Sigmoid colon (tissue), 7 donors: ENCODE results near the gene VAV3. TPM values are rescaled to one million over a fixed set of nuclear protein-coding genes. Genes with fewer than 3 reads are reported as not detected.

Source experiments
- DNase-seq: peaks from one replicate; pipeline ENCODE4 v3.0.0-alpha.2; 2019
- H3K27ac ChIP-seq, 4 donors: fragments of 200-600 bp; sonication (generic); one replicate each; pipeline ENCODE4 v1.5.1; 2016 to 2019; ENCODE audit warnings: mild to moderate bottlenecking in 1 of 4
- H3K27me3 ChIP-seq, 3 donors: fragments of 200-600 bp; sonication (generic); one replicate each; pipeline ENCODE4 v1.5.1; 2019; ENCODE audit warnings: mild to moderate bottlenecking in 1 of 3
- H3K36me3 ChIP-seq, 4 donors: fragments of 200-600 bp; sonication (generic); one replicate each; pipeline ENCODE4 v1.5.1; 2016 to 2019
- H3K4me1 ChIP-seq, 4 donors: fragments of 200-600 bp; sonication (generic); one replicate each; pipeline ENCODE4 v1.5.1; 2017 to 2019
- H3K4me3 ChIP-seq, 4 donors: fragments of 200-600 bp; sonication (generic); one replicate each; pipeline ENCODE4 v1.5.1; 2017 to 2019; ENCODE audit warnings: mild to moderate bottlenecking in 2 of 4, moderate library complexity in 1 of 4
- H3K9me3 ChIP-seq, 4 donors: fragments of 200-600 bp in 3 of 4; sonication (generic) in 3 of 4; one replicate each; pipeline versions ENCODE4 v1.5.1 to v1.6.1; 2013 to 2019
- CTCF ChIP-seq, 4 experiments: fragments of 450-650 bp in 3 of 4; fragments of 200-600 bp in 1 of 4; IDR thresholded peaks; one replicate each; pipeline ENCODE4 v1.5.1; 2016 to 2019; ENCODE audit warnings: antibody characterized with exemption in 4 of 4, mild to moderate bottlenecking in 3 of 4, moderate library complexity in 2 of 4
- EP300 ChIP-seq, 4 donors: sonication (generic); formaldehyde crosslinking; IDR thresholded peaks; one replicate each; pipeline ENCODE4 v1.6.1; 2017; ENCODE audit warnings: antibody characterized with exemption in 4 of 4
- POLR2A ChIP-seq, 2 donors: fragments of 450-650 bp; IDR thresholded peaks; one replicate each; pipeline ENCODE4 v1.6.1; 2016; ENCODE audit warnings: antibody characterized with exemption in 2 of 2, mild to moderate bottlenecking in 2 of 2, moderate library complexity in 2 of 2
- POLR2AphosphoS5 ChIP-seq, 4 donors: sonication (generic); formaldehyde crosslinking; IDR thresholded peaks; one replicate each; pipeline ENCODE4 v1.6.1; 2017; ENCODE audit warnings: antibody characterized with exemption in 4 of 4
- WGBS, 2 donors: extraction: QIAGEN DNeasy Blood & Tissue Kit; methylation state at CpG; one replicate each; pipeline ENCODE4 v1.1.7; 2013; 5-methylcytosine and 5-hydroxymethylcytosine counted together
- intact Hi-C: fragments of 100-400 bp; cut with DNase I; formaldehyde crosslinking; loops from one replicate; pipeline ENCODE4 v1.15.1; 2023
- polyA plus RNA-seq, 3 donors: library from polyadenylated mRNA; stranded (reverse); fragments of 200-250 nt; gene quantifications; one replicate each; pipeline ENCODE4 v1.2.3, GENCODE V29; 2013
- total RNA-seq, 4 donors: library from RNA; depleted of rRNA; stranded (reverse); fragments of >200 nt; gene quantifications; one replicate each; pipeline ENCODE4 v1.1.0, GENCODE V29; 2016
- donor health status: healthy with polysubstance abuse.
- donor health status: Bipolar disorder and iron deficiency.
- donor health status: healthy.

The VAV3 gene
- total and polyA plus RNA-seq, 7 donors: 3.5 to 72.1 (median 17.3) TPM

GRCh38 chr1:107802654-107803053 is 162.3 kb downstream of the VAV3 start:
- Histone ChIP-seq H3K4me1 (no peaks in the 10 kb centered on the region), H3K4me3 (no peak overlapping the region), H3K9me3 (no peaks in the 10 kb centered on the region), H3K27me3 (no peaks in the 10 kb centered on the region), H3K36me3 (no peaks in the 10 kb centered on the region), H3K27ac (no peak overlapping the region)
- TF ChIP-seq EP300 (IDR thresholded peaks at IDR 0.05) (no peak), CTCF (IDR thresholded peaks at IDR 0.05) (no peak), POLR2A (IDR thresholded peaks at IDR 0.05) (no peak), POLR2AphosphoS5 (IDR thresholded peaks at IDR 0.05) (no peak)
- intact Hi-C loops: no loop called here
- WGBS, 2 donors: 87 to 93% methylated on average over 1 of the region's 1 CpG
- no peak for DNase-seq

- H3K9me3 ChIP-seq: no peaks in the 10 kb centered on the region
- H3K27ac ChIP-seq: no peak overlapping the region
- H3K4me1 ChIP-seq: no peaks in the 10 kb centered on the region
- H3K4me3 ChIP-seq: no peak overlapping the region
- intact Hi-C loops: no loop called here
- no peaks in the 10 kb centered on the region for H3K36me3 ChIP-seq
- no peaks in the 10 kb centered on the region for H3K27me3 ChIP-seq
- no peak for TF ChIP-seq POLR2A (IDR thresholded peaks at IDR 0.05)
- no peak for DNase-seq
- 84 to 92% methylated on average over 2 of the region's 2 CpGs for WGBS, 2 donors
These were observed 169.0 kb downstream of the VAV3 start for GRCh38 chr1:107795994-107796393.

DNA sequence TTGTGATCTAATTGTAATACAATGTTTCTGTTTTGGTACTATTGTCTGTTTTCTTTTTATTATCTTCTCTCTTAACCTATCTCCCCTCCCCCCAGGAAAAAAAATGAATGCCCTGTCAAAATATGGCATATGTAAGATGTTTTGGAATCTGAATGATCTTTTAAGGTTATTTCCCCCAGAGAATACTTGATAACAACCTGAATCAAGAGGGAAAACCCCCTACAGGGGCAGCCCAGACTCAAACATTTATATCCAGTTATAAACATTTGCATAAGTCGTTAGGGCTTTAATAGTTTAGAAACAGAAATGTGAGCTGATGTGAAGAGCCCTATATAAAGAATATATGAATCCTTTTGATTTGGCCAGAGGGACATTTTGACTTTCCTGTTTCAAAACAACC is 169.5 kb downstream of the VAV3 start:
- Histone ChIP-seq H3K27ac (no peak overlapping the region), H3K4me1 (no peaks in the 10 kb centered on the region), H3K36me3 (no peaks in the 10 kb centered on the region), H3K27me3 (no peaks in the 10 kb centered on the region), H3K4me3 (no peak overlapping the region), H3K9me3 (no peaks in the 10 kb centered on the region)
- WGBS, 2 donors: 15 to 24% methylated on average over 1 of the region's 1 CpG
- TF ChIP-seq EP300 (IDR thresholded peaks at IDR 0.05): no peak
- TF ChIP-seq CTCF (IDR thresholded peaks at IDR 0.05): no peak
- TF ChIP-seq POLR2AphosphoS5 (IDR thresholded peaks at IDR 0.05): no peak
- no peak for TF ChIP-seq POLR2A (IDR thresholded peaks at IDR 0.05)
- intact Hi-C loops: no loop called here
- DNase-seq: no peak

DNA sequence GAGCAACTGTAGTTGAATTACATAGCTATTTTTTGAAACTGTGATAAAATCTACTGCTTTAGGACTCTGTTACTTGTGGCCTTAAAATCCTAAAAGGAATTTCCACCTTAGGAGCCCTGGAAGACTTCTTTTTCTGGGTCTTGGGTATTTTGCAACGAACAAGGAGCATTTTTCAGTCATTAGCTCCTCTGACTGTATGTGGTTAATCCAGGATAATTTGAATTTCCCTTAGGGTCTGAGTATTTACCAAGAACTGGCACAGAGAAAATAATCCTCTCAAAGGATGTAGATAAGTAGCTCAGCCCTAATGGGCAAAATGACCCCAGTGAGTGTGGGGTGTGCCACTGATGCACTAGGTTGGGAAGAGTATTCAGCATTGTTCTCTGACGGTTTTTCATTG is 170.4 kb downstream of the VAV3 start:
- Histone ChIP-seq H3K9me3 (no peaks in the 10 kb centered on the region), H3K27ac (no peak overlapping the region), H3K4me3 (no peak overlapping the region), H3K4me1 (no peaks in the 10 kb centered on the region), H3K36me3 (no peaks in the 10 kb centered on the region), H3K27me3 (no peaks in the 10 kb centered on the region)
- DNase-seq: no peak
- 57 to 79% methylated on average over 2 of the region's 2 CpGs for WGBS, 2 donors
- TF ChIP-seq POLR2AphosphoS5 (IDR thresholded peaks at IDR 0.05) (no peak), POLR2A (IDR thresholded peaks at IDR 0.05) (no peak), CTCF (IDR thresholded peaks at IDR 0.05) (no peak), EP300 (IDR thresholded peaks at IDR 0.05) (no peak)
- intact Hi-C loops: no loop called here

DNA sequence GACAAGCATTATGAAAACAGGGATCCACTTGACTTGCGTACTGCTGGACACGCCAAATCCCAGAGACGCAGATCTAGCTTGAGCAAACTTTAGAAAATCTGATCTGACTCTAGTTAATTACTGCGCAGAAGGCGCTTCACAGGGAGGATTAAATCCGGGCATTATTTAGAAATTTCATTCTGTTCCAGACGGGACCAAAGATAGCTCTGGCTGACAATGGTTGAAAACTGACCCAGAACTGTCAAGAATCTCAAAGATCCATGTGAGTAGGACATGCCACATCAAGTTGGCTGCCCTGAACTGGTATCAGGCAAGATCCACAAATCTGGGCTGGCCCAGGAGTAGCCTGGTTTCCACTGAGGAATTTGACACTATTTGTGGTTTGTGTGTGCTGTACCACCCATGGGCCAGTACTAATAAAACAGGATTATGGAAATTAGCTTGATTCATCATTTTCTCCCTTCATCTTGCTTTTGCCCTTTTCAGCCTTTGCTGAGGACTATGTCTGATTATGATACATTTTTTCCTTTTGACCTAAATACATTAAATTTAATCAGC is 171.0 kb downstream of the VAV3 start:
- no peak for DNase-seq
- no peak overlapping the region for H3K27ac ChIP-seq
- H3K27me3 ChIP-seq: no peaks in the 10 kb centered on the region
- no peaks in the 10 kb centered on the region for H3K36me3 ChIP-seq
- H3K4me3 ChIP-seq: no peak overlapping the region
- no peaks in the 10 kb centered on the region for H3K4me1 ChIP-seq
- intact Hi-C loops: no loop called here
- no peak for TF ChIP-seq POLR2A (IDR thresholded peaks at IDR 0.05)
- no peak for TF ChIP-seq POLR2AphosphoS5 (IDR thresholded peaks at IDR 0.05)
- no peak for TF ChIP-seq CTCF (IDR thresholded peaks at IDR 0.05)
- no peak for TF ChIP-seq EP300 (IDR thresholded peaks at IDR 0.05)
- 87 to 93% methylated on average over 7 of the region's 7 CpGs for WGBS, 2 donors
- H3K9me3 ChIP-seq: no peaks in the 10 kb centered on the region
